GM12878 (cell line): ENCODE measurements around the gene HIKESHI.
A peak's percentile ranks its signal among the peaks of the same experiment; 100 is the strongest.

Experiments used
- ASH2L ChIP-seq: fragments of 300-600, 200-600 bp; sonication (generic); IDR thresholded peaks from 2 replicates; pipeline ENCODE4 v1.6.1; 2017; ENCODE audit warnings: low read depth, mild to moderate bottlenecking, borderline replicate concordance
- EZH2 ChIP-seq: IDR thresholded peaks from 2 replicates; pipeline ENCODE4 v1.6.1; 2012; ENCODE audit warnings: low read depth, mild to moderate bottlenecking, control low read depth, inconsistent platforms, low read length, borderline replicate concordance; ENCODE audit not compliant: control insufficient read depth
- FOXK2 ChIP-seq: fragments of 450-650 bp; IDR thresholded peaks from 2 replicates; pipeline ENCODE4 v1.6.1; 2017; ENCODE audit warnings: mild to moderate bottlenecking, moderate library complexity
- GABPA ChIP-seq: IDR thresholded peaks from 2 replicates; pipeline ENCODE4 v1.6.1; 2014; ENCODE audit warnings: antibody characterized with exemption, low read depth, mild to moderate bottlenecking, inconsistent platforms
- NFYA ChIP-seq: IDR thresholded peaks from 2 replicates; pipeline ENCODE4 v1.6.1; 2011; ENCODE audit warnings: low read depth, mild to moderate bottlenecking, low read length, improper control_type of control experiment, borderline replicate concordance
- POLR2AphosphoS5 ChIP-seq: IDR thresholded peaks from 2 replicates; pipeline ENCODE4 v1.6.1; 2011; ENCODE audit warnings: mild to moderate bottlenecking, low read length, inconsistent platforms
- ZNF207 ChIP-seq: fragments of 450-650 bp; IDR thresholded peaks from 2 replicates; pipeline ENCODE4 v1.6.1; 2014; ENCODE audit warnings: antibody characterized with exemption, mild to moderate bottlenecking, borderline replicate concordance
- ZNF217 ChIP-seq: fragments of 450-650 bp; IDR thresholded peaks from 2 replicates; pipeline ENCODE4 v1.6.1; 2017; ENCODE audit warnings: antibody characterized with exemption, mild to moderate bottlenecking
- TF ChIP-seq, protein P1 (sequence below), 3 experiments: IDR thresholded peaks in 2 of 3; conservative IDR thresholded peaks in 1 of 3; 2 replicates each; pipeline ENCODE4 v1.5.1; 2011; ENCODE audit warnings: low read depth in 3 of 3, low read length in 3 of 3, mild to moderate bottlenecking in 3 of 3, control low read depth in 2 of 3, moderate library complexity in 2 of 3, inconsistent platforms in 1 of 3, mixed read lengths in 1 of 3; ENCODE audit not compliant: control insufficient read depth in 2 of 3, insufficient read depth in 1 of 3; ENCODE audit errors: extremely low read depth in 1 of 3

- no peak for TF ChIP-seq ZNF207
- TF ChIP-seq, protein P1, sequence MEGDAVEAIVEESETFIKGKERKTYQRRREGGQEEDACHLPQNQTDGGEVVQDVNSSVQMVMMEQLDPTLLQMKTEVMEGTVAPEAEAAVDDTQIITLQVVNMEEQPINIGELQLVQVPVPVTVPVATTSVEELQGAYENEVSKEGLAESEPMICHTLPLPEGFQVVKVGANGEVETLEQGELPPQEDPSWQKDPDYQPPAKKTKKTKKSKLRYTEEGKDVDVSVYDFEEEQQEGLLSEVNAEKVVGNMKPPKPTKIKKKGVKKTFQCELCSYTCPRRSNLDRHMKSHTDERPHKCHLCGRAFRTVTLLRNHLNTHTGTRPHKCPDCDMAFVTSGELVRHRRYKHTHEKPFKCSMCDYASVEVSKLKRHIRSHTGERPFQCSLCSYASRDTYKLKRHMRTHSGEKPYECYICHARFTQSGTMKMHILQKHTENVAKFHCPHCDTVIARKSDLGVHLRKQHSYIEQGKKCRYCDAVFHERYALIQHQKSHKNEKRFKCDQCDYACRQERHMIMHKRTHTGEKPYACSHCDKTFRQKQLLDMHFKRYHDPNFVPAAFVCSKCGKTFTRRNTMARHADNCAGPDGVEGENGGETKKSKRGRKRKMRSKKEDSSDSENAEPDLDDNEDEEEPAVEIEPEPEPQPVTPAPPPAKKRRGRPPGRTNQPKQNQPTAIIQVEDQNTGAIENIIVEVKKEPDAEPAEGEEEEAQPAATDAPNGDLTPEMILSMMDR (IDR thresholded peaks at IDR 0.05 in 2 of 3, conservative IDR thresholded peaks at IDR 0.05 in 1 of 3; ENCODE audit: control insufficient read depth in 2 of 3, extremely low read depth in 1 of 3, insufficient read depth in 1 of 3, low read depth in 3 of 3, low read length in 3 of 3): peak in 1 of 3 experiments; percentile 24; a peak in 2 of 6 replicates
- no peak for TF ChIP-seq GABPA
- TF ChIP-seq EZH2: no peak
- TF ChIP-seq NFYA: no peak
- TF ChIP-seq ASH2L: no peak
- TF ChIP-seq ZNF217: no peak
- TF ChIP-seq POLR2AphosphoS5: no peak
- no peak for TF ChIP-seq FOXK2
Measured at GRCh38 chr11:86275493-86276370, 26.3 kb upstream of the HIKESHI start.
